GM21515 (cell line): ENCODE data around the gene RCE1.

Experiments
- ATAC-seq: cut with Tn5 transposase; IDR thresholded peaks from one replicate; pipeline ENCODE4 v1.9.1; 2021; ENCODE audit not compliant: unreplicated experiment

RCE1 gene

DNA sequence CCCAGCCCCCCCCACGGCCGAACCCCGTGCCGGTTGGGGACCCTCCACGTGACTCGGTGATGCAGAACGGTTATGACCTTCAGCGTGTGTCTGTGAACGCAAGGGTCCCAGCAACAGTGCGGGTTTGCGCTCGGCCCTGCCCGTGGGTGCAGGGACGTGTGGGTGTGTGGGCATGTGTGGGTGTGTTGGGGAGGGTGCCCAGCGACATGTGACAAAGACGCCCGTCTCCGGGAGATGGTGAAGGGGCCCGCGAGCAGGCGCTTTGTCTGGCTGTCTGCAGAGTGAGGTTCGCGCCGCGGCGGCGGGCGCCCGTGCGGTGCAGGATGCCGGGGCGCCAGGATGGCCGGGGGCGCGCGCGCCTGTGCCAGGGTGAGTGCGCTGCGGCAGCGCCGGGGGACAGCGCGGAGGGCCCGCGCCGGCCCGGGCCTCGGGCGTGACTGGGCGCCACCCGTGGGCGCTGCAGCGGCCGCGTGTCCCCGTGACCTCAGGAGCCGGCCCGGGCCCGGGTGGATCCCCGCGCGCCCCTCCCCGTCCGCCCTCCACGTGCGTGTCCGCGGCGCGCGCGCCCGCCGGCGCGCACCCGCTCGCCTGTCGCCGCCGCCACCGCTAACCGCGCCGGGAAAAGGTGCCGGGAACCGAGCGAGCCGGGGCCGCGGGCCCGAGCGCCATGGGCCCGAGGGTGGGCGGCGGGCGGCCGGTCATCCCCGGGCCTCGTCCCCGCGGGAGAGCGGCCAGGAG, 13.4 kb downstream of the RCE1 start, which contains the start of gene LRFN4:
LRFN4 (plus strand) TSS at position 569 of the 738 bp plus-strand sequence. CDS start 681 bp downstream, outside the sequence.
- ATAC-seq = peak; percentile 14

DNA sequence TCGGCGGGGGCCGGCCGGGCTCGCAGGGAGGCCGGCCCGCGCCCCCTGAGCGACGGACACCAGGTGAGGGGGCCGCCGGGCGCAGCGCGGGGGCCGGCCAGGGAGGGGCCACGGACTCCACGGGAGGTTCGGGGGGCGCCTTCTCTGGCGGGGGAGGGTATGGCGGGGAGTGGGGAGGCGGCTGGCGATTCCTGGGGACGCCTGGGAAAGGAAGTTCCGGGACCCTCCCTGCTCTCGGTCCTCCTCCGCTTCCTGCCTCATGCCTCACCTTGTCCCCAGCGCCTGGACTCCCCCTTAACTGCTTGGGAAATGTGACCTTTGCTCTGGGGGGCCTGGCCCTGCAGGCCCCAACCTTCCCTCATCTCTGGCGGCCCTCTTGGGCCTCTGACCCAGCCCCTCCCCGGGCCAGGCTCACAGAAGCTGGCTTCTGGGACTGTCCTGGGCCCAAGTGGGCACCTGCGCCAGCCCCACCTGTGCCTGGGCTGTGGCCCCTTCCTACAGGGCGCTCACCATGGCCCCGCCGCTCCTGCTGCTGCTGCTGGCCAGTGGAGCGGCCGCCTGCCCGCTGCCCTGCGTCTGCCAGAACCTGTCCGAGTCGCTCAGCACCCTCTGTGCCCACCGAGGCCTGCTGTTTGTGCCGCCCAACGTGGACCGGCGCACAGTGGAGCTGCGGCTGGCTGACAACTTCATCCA, 14.1 kb downstream of the RCE1 start:
- no peak for ATAC-seq

DNA sequence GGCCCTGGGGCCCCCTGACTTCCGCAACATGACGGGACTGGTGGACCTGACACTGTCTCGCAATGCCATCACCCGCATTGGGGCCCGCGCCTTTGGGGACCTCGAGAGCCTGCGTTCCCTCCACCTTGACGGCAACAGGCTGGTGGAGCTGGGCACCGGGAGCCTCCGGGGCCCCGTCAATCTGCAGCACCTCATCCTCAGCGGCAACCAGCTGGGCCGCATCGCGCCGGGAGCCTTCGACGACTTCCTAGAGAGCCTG, 14.6 kb downstream of the RCE1 start:
- ATAC-seq = no peak

DNA sequence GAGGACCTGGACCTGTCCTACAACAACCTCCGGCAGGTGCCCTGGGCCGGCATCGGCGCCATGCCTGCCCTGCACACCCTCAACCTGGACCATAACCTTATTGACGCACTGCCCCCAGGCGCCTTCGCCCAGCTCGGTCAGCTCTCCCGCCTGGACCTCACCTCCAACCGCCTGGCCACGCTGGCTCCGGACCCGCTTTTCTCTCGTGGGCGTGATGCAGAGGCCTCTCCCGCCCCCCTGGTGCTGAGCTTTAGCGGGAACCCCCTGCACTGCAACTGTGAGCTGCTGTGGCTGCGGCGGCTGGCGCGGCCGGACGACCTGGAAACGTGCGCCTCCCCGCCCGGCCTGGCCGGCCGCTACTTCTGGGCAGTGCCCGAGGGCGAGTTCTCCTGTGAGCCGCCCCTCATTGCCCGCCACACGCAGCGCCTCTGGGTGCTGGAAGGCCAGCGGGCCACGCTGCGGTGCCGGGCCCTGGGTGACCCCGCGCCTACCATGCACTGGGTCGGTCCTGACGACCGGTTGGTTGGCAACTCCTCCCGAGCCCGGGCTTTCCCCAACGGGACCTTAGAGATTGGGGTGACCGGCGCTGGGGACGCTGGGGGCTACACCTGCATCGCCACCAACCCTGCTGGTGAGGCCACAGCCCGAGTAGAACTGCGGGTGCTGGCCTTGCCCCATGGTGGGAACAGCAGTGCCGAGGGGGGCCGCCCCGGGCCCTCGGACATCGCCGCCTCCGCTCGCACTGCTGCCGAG, 15.1 kb downstream of the RCE1 start:
- no peak for ATAC-seq

DNA sequence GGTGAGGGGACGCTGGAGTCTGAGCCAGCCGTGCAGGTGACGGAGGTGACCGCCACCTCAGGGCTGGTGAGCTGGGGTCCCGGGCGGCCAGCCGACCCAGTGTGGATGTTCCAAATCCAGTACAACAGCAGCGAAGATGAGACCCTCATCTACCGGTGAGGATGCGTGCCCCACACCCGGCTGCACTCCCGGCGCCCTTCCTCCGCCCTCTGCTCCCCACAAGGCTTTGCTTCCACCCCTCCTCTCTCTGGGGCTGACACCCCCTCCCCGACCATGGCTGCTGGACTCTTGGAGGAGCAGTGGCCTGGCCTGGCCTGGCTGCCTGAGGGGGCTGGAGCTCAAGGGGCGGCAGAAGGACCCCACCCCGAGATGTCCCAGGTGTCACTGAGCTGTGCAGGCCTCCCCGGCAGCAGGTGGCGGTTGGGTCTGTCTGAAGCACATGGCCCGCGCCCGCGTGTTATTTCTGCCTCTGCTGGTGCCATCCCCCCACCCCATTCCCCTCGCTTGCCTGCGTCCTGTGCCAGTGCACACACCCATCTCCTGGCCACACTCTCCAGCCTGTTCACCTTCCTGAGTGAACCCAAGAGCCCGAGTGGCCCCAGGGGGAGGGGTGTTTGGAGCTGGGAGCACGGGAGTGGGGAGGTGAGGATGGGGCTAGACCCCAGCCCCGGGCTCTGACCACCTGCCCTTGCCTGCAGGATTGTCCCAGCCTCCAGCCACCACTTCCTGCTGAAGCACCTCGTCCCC, 15.9 kb downstream of the RCE1 start:
- ATAC-seq = no peak

DNA sequence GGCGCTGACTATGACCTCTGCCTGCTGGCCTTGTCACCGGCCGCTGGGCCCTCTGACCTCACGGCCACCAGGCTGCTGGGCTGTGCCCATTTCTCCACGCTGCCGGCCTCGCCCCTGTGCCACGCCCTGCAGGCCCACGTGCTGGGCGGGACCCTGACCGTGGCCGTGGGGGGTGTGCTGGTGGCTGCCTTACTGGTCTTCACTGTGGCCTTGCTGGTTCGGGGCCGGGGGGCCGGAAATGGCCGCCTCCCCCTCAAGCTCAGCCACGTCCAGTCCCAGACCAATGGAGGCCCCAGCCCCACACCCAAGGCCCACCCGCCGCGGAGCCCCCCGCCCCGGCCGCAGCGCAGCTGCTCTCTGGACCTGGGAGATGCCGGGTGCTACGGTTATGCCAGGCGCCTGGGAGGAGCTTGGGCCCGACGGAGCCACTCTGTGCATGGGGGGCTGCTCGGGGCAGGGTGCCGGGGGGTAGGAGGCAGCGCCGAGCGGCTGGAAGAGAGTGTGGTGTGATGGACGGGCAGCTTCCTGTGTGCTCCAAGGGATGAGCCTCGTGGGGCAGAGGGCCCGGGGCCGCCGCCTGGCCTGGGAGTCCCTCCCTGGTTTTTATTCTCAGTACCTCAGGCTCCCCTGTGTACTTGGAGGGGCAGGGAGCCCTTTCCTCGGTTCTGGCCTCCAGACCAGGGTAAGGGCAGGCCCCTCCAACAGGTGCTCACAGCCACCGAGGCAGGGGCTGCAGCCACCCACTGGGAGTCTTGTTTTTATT, 16.6 kb downstream of the RCE1 start:
- no peak for ATAC-seq

DNA sequence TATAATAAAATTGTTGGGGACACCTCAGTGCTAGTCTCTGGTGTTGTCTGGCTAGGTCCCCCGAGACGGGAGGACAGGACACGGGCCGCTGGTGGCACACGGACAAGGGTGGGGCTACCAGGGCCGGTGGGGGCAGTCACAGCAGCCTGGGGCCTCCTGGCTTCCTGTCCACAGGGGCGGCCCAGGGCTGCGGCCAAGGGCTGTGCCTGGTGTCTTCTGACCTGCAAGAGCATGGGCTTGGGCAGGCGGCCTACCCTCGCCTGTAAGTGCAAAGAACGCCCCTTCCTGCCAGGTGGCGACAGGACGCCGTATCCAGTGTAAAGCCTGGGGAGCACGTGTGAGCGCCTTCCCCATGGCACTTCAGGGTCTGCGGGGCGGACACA, 17.2 kb downstream of the RCE1 start:
- ATAC-seq = no peak

DNA sequence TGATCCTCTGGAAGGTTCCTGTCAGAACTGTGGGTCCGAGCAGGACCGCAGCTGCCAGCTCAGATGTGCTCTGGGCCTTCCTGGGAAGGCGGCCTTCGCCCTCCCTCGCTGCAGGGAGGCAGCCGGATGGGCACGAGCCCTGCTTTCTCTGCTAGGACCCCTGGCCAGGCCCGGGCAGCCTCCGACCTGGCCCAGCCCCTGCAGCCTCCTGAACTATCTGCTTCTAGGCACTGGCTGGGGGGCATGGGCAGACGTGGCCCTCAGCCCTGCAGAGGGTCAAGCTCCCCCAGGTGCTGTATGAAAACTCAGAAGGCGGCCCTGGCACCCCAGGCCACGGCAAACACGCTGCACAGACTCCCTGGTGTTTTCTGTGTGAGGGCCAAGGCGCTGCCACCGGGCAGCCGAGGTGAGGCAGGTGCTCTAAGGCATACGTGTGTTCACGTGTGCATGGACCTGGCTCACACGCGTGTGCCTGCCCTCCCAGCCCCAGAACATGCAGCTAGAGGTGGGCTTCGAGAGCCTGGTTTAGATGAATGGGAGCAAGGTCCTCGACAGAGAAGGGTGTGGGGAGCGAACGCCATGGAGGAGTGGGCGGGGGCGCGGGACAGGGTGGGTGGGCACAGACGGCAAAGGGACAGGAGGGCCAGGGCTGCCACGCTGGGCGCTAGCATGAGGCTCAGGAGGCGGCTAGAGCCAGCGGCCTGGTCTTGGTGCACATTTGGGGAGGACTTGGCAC, 18.0 kb downstream of the RCE1 start:
- no peak for ATAC-seq

DNA sequence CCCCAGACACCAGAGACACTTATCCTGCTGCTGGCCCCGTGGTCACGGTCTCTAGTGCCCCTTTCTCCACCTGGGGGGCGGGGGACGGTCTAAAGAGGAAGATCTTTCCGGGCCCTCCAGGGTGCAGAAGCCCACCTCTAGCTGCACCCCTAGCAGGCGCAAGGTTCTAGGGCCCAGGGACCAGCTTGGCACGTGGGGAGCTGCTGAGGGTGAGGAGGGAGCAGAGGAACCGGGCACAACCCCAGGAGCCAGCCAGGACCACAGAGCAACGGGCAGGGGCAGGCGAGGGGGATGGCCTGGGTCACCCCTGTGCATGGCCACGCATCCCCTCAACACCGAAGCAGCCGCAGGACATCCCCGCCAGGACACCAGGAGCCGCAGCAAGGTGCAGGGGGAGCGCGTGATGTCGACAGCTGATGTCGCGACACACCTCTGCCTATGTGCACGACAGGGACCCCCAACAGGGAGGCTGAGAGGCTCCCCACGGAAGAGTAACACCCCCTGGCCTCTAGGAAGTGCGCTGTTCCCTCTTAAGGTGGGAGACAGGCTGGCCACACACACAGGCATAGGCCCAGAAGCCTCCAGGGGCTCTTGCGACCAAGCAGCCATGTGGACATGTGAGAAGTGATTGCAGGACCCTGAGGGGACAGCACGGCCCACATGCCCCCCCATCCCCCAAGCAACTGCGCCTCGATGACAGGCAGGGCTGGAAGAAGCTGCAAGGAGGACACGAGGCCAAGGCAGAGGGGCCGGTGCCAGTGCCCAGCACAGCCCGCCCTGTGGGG, 18.7 kb downstream of the RCE1 start:
- ATAC-seq = no peak

DNA sequence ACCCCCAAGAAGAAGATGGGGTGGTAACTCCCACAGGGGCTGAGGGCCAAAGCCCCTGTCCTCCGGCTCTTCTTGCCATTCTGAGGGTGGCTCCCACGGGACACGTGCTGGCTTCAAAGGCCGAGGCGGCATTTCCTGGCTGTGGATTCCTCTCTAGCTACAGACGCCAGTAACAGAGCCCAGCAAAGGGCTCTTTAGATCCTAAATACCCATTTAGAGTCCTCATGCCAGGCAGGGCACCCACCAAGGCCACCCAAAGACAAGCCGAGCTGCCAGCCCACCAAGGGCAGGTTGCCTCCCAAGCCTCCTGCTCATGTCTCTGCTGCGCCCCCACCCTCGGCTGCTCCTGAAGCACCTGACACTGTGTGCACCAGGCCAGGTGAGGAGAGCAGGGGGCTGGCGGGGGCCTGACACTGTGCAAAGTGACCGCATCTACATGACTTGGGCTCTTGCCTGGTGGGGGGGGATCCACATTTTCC, 19.4 kb downstream of the RCE1 start:
- no peak for ATAC-seq

DNA sequence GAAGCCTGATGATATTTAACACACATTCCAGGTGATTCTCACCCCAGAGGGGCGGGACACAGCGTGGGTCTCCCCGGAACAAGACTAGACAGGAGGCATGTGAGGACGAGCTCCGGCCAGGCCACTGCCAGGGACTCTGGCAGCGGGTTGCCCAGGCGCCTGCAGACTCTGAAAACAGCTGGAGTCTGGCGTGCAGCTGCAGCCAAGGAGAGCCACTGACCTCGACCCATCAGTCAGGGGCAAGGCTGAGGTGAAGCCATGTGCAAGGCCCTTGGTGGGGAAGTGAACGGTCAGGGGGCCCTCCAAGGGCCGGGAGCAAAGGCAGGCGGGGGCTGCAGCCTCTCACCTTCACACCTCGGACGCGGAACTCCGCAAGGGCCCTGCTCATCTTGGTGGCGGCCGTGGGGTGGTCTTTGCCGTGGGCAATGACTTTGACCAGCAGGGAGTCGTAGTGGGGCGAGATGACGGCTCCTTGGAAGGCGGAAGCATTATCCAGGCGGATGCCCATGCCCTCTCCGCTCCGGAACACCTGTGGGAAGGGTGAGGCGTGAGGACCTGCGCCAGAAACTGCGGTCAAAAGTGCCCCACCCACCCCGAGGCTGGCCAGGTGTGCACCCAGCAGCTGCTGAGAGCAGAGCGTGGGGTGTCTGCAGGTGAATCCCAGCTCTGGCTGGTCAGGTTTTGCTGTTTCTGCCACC, 20.3 kb downstream of the RCE1 start:
- no peak for ATAC-seq

DNA sequence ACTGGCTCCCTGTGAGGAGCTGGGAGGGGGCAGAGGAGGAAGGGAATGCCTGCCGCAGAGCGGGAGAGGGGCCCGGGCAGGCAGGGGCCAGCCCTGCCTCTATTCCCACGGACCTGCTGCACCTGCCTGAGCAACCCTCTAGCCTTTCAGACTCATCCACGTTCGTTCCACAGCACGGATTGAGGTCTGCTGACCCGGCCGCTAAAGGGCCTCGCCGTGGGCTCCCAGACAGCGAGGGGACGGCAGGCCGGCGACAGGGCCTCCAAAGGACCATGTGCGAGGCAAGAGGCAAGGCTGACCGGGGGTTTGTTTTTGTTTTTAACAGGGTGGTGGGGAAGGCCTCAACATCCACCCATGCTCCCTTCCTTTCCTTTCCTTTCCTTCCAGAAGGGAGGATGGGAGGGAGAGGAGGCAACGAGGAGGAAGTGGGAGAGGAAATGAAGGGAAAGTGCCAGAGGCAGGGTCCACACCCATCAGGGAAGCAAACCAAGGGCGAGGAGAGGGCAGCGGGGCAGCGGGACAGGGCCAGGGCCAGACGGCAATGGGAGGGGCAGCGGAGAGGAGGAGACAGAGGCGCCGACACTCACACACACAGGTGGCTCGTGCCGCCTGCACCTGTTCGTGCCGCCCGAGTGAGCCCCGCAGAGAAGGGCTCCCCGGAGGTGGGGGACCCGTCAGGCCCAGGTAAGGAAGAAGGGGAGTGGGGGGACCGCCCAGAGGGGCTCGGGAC, 21.1 kb downstream of the RCE1 start:
- no peak for ATAC-seq

DNA sequence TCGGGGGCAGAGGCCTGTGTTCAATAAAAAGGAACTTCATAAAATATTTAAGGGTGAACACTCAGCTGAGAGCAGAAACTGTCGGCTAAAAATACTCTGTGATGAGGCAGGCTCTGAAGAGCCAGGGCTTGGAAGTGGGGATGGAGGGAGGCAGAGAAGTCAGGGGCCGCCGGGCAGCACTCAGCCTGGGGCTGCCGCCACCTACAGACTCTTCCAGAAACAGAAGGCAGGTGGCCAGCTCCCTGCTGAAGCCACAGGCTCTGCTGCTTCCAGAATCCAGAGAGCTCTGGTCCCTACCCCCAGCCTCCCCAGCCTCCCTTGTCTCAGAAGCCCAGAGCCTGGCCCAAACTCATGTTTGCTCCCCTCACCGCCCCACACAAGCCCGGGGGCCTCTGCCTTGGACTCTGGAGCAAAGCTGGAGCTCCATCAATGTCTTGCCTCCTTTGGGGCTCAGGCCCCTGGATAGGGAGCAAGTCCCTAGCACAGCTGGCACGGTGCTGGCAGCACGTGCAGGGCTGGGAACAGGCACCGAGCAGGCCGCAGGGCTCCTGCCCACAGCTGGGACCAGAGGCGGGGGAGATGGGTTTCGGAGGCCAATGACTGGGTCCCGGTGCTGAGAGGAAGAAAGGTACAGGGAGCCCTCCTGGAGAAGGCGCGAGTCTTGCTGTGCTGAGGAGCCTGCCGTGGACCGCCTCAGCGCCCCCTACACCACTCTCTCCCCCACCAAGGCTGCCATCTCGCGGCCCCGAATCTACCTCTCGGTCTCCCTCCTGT, 21.9 kb downstream of the RCE1 start:
- ATAC-seq = no peak

DNA sequence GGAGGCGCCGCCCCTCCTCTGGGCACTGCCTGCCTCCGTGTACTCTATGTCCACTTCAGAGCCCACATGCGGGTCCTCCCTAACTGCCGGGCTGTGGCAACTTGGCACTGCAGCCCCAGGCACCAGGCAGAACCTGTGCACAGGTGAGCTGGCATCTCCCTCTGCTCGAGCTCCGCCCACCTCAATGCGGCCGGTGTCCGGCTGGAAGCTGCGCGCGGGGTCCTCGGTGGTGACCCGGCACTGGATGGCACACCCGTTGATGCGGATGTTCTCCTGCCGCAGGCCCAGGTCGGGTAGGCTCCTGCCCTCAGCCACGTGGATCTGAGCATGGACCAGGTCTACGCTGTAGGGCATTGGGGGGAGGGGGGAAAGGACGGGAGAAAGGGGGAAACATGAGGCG, 22.8 kb downstream of the RCE1 start:
- no peak for ATAC-seq

DNA sequence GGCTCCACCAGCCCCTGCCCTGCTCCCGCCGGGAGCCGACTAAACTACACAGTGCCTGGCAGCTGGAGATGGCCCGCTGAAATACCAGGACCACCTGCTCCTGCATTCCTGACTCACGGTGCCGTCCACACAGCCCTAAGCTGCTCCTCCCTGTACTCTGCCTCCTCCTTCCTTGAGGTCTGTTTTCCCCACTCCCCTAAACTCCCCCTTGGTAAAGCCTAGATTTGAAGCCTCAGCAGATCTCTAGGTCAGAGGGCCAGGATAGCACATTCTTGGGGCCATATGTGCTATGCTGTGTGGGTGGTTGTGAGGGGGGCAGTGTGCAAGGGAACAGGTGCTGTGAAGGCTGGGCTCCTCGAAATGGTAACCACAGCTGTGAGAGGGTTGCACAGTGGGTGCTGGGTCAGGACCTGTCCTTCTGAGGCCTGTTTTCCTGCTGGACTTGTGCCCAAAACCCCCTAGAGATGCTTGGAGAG, 23.3 kb downstream of the RCE1 start:
- no peak for ATAC-seq

DNA sequence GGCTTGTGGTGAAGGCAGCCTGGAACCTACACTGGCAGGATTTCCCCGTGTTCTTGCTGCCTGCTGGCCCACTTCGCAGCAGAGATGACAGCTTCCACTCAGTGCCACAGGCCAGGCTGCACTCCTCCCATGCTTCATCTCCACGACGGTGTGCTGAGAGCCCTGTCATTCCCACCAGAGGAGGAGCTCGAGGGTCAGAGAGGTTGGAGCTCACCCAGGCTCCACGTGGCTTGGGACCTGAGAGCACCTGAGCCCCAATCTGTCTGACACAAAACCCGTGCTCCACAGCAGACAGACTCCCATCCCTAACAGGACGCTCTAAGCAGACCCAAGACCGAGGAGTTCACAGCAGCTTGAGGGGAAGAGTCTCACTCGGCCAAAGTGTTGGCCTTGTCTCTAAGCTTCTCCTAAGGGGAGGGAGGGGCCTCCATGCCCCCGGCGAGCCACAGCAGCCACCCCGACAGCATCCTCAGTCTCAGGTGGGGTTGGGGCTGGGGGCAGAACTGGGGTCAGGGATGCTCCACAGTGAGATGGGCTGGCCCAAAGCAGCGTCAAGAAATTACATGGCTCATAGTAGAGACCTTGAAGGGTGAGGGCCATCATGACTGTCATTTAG, 24.3 kb downstream of the RCE1 start:
- ATAC-seq = no peak
